IMR-90 (cell line): ENCODE results near the gene ANKRD16. TPM values are rescaled to one million over a fixed set of nuclear protein-coding genes. Genes with fewer than 3 reads are reported as not detected.

Source experiments
- ATAC-seq: fragments of 200-7000 bp; cut with Tn5 transposase; 2 replicates; pipeline ENCODE4 v1.9.1; 2020; ENCODE audit warnings: low read depth, mild to moderate bottlenecking, moderate library complexity
- BruUV-seq: library from RNA; stranded (reverse); fragments of 400-500 nt; replicated peaks from 2 replicates; lab custom pipeline; 2021; lab: Mats Ljungman, UMichigan
- CTCF ChIA-PET: fragments of 300-600 bp; formaldehyde crosslinking; extraction: SDS; loops from one replicate; lab custom pipeline; 2021; ENCODE audit warnings: antibody characterized with exemption; lab: Yijun Ruan, JAX
- POLR2A ChIA-PET: fragments of 300-600 bp; sonication (Branson Sonifier 250); formaldehyde crosslinking; loops from one replicate; lab custom pipeline; 2022; ENCODE audit warnings: antibody characterized with exemption; ENCODE audit not compliant: unreplicated experiment; lab: Charles Lee
- DNase-seq: peaks from one replicate; pipeline ENCODE4 v3.0.0; 2013
- H2AFZ ChIP-seq: replicated peaks from 2 replicates; pipeline ENCODE3; 2013; ENCODE audit warnings: low read length, mild to moderate bottlenecking; ENCODE audit not compliant: poor library complexity
- H2AK5ac ChIP-seq: 2 replicates; pipeline ENCODE4 v1.6.1; 2013; ENCODE audit warnings: low read depth, low read length, inconsistent platforms
- H2AK9ac ChIP-seq: replicated peaks from 2 replicates; pipeline ENCODE3; 2013; ENCODE audit warnings: mild to moderate bottlenecking, low read depth, low read length, moderate library complexity; ENCODE audit not compliant: poor library complexity
- H2BK120ac ChIP-seq: 2 replicates; pipeline ENCODE4 v1.6.1; 2013; ENCODE audit warnings: low read depth, low read length, inconsistent platforms
- H2BK15ac ChIP-seq: 3 replicates; pipeline ENCODE4 v1.6.1; 2013; ENCODE audit warnings: low read depth, low read length, inconsistent platforms
- H2BK20ac ChIP-seq: 2 replicates; pipeline ENCODE4 v1.6.1; 2013; ENCODE audit warnings: low read depth, mild to moderate bottlenecking, inconsistent platforms, low read length, moderate library complexity
- H2BK5ac ChIP-seq: 2 replicates; pipeline ENCODE4 v1.6.1; 2013; ENCODE audit warnings: mild to moderate bottlenecking, low read depth, low read length, inconsistent platforms; ENCODE audit not compliant: poor library complexity, severe bottlenecking
- H3K14ac ChIP-seq: replicated peaks from 2 replicates; pipeline ENCODE4 v1.6.1; 2013; ENCODE audit warnings: low read depth, low read length, inconsistent platforms
- H3K18ac ChIP-seq: 2 replicates; pipeline ENCODE4 v1.6.1; 2013; ENCODE audit warnings: low read depth, low read length, control low read depth
- H3K23ac ChIP-seq: 2 replicates; pipeline ENCODE4 v1.6.1; 2013; ENCODE audit warnings: low read depth, low read length, inconsistent platforms
- H3K27ac ChIP-seq: 2 replicates; pipeline ENCODE4 v1.5.1; 2013; ENCODE audit warnings: mild to moderate bottlenecking, control low read depth, low read length; ENCODE audit not compliant: insufficient read depth
- H3K27me3 ChIP-seq: 2 replicates; pipeline ENCODE4 v1.6.1; 2013; ENCODE audit warnings: low read length; ENCODE audit not compliant: control insufficient read depth, insufficient read depth
- H3K36me3 ChIP-seq: 2 replicates; pipeline ENCODE4 v1.6.1; 2013; ENCODE audit warnings: low read length, mixed read lengths; ENCODE audit not compliant: control insufficient read depth, insufficient read depth
- H3K4ac ChIP-seq: 2 replicates; pipeline ENCODE4 v1.6.1; 2013; ENCODE audit warnings: low read depth, low read length, inconsistent platforms
- H3K4me1 ChIP-seq: 2 replicates; pipeline ENCODE4 v1.6.1; 2013; ENCODE audit warnings: low read length, mixed read lengths; ENCODE audit not compliant: control insufficient read depth, insufficient read depth
- H3K4me2 ChIP-seq: 2 replicates; pipeline ENCODE4 v1.6.1; 2013; ENCODE audit warnings: low read depth, mild to moderate bottlenecking, control low read depth, low read length, moderate library complexity
- H3K4me3 ChIP-seq: 2 replicates; pipeline ENCODE4 v1.5.1; 2013; ENCODE audit warnings: low read depth, mild to moderate bottlenecking, control low read depth, low read length, moderate library complexity; ENCODE audit not compliant: insufficient read depth
- H3K56ac ChIP-seq: 2 replicates; pipeline ENCODE4 v1.6.1; 2013; ENCODE audit warnings: low read length, inconsistent platforms; ENCODE audit not compliant: insufficient read depth; ENCODE audit errors: extremely low read depth
- H3K79me1 ChIP-seq, 2 experiments: 2 replicates each; pipeline ENCODE4 v1.6.1; 2013; ENCODE audit warnings: low read length in 2 of 2, inconsistent platforms in 1 of 2, low read depth in 1 of 2
- H3K9ac ChIP-seq: 2 replicates; pipeline ENCODE4 v1.6.1; 2013; ENCODE audit warnings: low read depth, low read length, control low read depth
- H3K9me1 ChIP-seq: 2 replicates; pipeline ENCODE4 v1.6.1; 2013; ENCODE audit warnings: low read length, inconsistent platforms; ENCODE audit not compliant: insufficient read depth
- H3K9me3 ChIP-seq: 2 replicates; pipeline ENCODE4 v1.6.1; 2013; ENCODE audit warnings: low read length; ENCODE audit not compliant: control insufficient read depth, insufficient read depth
- H4K20me1 ChIP-seq: 2 replicates; pipeline ENCODE4 v1.6.1; 2013; ENCODE audit warnings: low read length, inconsistent platforms; ENCODE audit not compliant: insufficient read depth
- H4K5ac ChIP-seq: 2 replicates; pipeline ENCODE4 v1.6.1; 2013; ENCODE audit warnings: mild to moderate bottlenecking, low read depth, low read length, control low read depth
- H4K8ac ChIP-seq, 2 experiments: 2 replicates each; pipeline ENCODE4 v1.6.1; 2013; ENCODE audit warnings: low read depth in 2 of 2, low read length in 2 of 2, control low read depth in 1 of 2, inconsistent platforms in 1 of 2
- H4K91ac ChIP-seq: 2 replicates; pipeline ENCODE4 v1.6.1; 2013; ENCODE audit warnings: low read depth, low read length, inconsistent platforms; ENCODE audit not compliant: insufficient read depth
- BHLHE40 ChIP-seq: fragments of 150-350 bp; IDR thresholded peaks from 2 replicates; pipeline ENCODE4 v1.6.1; 2016; ENCODE audit warnings: mild to moderate bottlenecking, low read depth, low read length
- CEBPB ChIP-seq: IDR thresholded peaks from 2 replicates; pipeline ENCODE4 v1.6.1; 2012; ENCODE audit warnings: low read depth, low read length, improper control_type of control experiment
- CTCF ChIP-seq: conservative IDR thresholded peaks from 2 replicates; pipeline ENCODE4 v1.5.1; 2012; ENCODE audit warnings: mild to moderate bottlenecking, low read depth, low read length, improper control_type of control experiment
- ELK1 ChIP-seq: fragments of 150-350 bp; IDR thresholded peaks from 2 replicates; pipeline ENCODE4 v1.6.1; 2016; ENCODE audit warnings: low read depth, mild to moderate bottlenecking, low read length, moderate library complexity, borderline replicate concordance
- USF2 ChIP-seq: fragments of 150-350 bp; IDR thresholded peaks from 2 replicates; pipeline ENCODE4 v1.6.1; 2017; ENCODE audit warnings: mild to moderate bottlenecking, antibody characterized with exemption, low read length, low read depth
- WGBS, 2 experiments: methylation state at CpG; one replicate each; pipeline versions ENCODE4 v1.1.5 to v1.1.7; 2013; ENCODE audit warnings: missing lambda C conversion rate in 2 of 2; ENCODE audit not compliant: insufficient read length in 1 of 2; ENCODE audit errors: extremely low coverage in 2 of 2; 5-methylcytosine and 5-hydroxymethylcytosine counted together
- dilution Hi-C: fragments of 300-500 bp; cut with HindIII; formaldehyde crosslinking; loops from one replicate; pipeline ENCODE4 v1.14.3; 2018; ENCODE audit warnings: low sequenced_read_pairs; ENCODE audit not compliant: unreplicated experiment
- in situ Hi-C: fragments of 300-500 bp; cut with MboI; formaldehyde crosslinking; loops from 3 replicates; pipeline ENCODE4 v1.14.3; 2019; ENCODE audit warnings: low sequenced_read_pairs, inconsistent platforms, mixed read lengths
- intact Hi-C: fragments of 100-400 bp; cut with micrococcal nuclease; formaldehyde crosslinking; loops from 2 replicates; pipeline ENCODE4 v1.10.0; 2022
- polyA plus RNA-seq, 3 experiments: library from polyadenylated mRNA; depleted of rRNA; stranded (reverse); fragments of >200 nt; gene quantifications; 2 replicates each; pipeline ENCODE4 v1.2.3, GENCODE V29; 2012; ENCODE audit warnings: low replicate concordance in 1 of 3
- total RNA-seq: library from RNA; depleted of rRNA; stranded (reverse); fragments of >200 nt; gene quantifications from 2 replicates; pipeline ENCODE4 v1.2.3, GENCODE V29; 2012

The ANKRD16 gene
- total and polyA plus RNA-seq, 2 of the 4 experiments (the other 2 are of a cell fraction): 5.1 to 5.7 TPM

GRCh38 chr10:5828725-5829124, 61.0 kb downstream of the ANKRD16 start:
- Histone ChIP-seq H3K23ac (no peak overlapping the region), H2BK5ac (no peak overlapping the region), H2BK120ac (no peak overlapping the region), H4K8ac (no peak overlapping the region), H2AK9ac (no peak overlapping the region), H3K36me3 (no peaks in the 10 kb centered on the region), H3K27ac (no peak overlapping the region), H3K56ac (no peak overlapping the region; the same call in 1 of the 2 replicates), H4K5ac (no peak overlapping the region), H2AK5ac (no peak overlapping the region), H2AFZ (no peak overlapping the region), H3K4ac (no peak overlapping the region), H4K91ac (no peak overlapping the region), H3K9me1 (peaks cover 5% of the 10 kb centered on the region; the same call in 1 of the 2 replicates), H3K4me1 (no peaks in the 10 kb centered on the region), H2BK15ac (no peak overlapping the region), H3K4me2 (no peak overlapping the region), H3K14ac (no peak overlapping the region), H3K18ac (no peak overlapping the region), H4K20me1 (no peaks in the 10 kb centered on the region), H3K9me3 (no peaks in the 10 kb centered on the region), H3K9ac (no peak overlapping the region), H3K27me3 (no peaks in the 10 kb centered on the region), H3K4me3 (no peak overlapping the region), H3K79me1 (no peaks in the 10 kb centered on the region), H2BK20ac (no peak overlapping the region)
- CTCF ChIA-PET: no interaction called here
- in situ Hi-C loops (loop anchor here (5.0 kb wide), 1 partner anchor 34 kb away; no protein-coding TSS in a partner anchor), intact Hi-C loops (no loop called here), dilution Hi-C loops (no loop called here)
- DNase-seq: no peak
- TF ChIP-seq ELK1 (no peak), BHLHE40 (no peak), USF2 (no peak), CTCF (no peak), CEBPB (no peak)
- BruUV-seq: no TSS peak
- ATAC-seq: no peak
- POLR2A ChIA-PET: no interaction called here
- 89% methylated on average over 8 of the region's 16 CpGs; no CpG with 5 or more reads in 1 of the 2 experiments for WGBS, 2 experiments
